ENCODE results near the gene NUDT17.
"Not testable (repeated sequence)": the region's sequence is repeated elsewhere in the genome, so short reads cannot be mapped to it uniquely, and the experiment has no call there.

DNA sequence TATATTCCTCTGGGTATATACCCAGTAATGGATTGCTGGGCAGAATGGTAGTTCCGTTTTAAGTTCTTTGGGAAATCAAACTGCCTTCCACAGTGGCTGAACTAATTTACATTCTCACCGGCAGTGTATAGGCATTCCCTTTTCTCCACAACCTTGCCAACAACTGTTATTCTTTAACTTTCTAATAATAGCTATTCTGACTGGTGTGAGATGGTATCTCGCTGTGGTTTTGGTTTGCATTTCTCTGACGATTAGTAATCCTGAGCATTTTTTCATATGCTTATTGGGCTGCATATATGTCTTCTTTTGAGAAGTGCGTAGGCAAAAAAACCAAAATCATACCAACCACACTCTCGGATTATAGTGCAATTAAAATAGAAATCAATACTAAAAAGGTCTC, 27.3 kb upstream of the NUDT17 start:
- TF ChIP-seq, protein P1, sequence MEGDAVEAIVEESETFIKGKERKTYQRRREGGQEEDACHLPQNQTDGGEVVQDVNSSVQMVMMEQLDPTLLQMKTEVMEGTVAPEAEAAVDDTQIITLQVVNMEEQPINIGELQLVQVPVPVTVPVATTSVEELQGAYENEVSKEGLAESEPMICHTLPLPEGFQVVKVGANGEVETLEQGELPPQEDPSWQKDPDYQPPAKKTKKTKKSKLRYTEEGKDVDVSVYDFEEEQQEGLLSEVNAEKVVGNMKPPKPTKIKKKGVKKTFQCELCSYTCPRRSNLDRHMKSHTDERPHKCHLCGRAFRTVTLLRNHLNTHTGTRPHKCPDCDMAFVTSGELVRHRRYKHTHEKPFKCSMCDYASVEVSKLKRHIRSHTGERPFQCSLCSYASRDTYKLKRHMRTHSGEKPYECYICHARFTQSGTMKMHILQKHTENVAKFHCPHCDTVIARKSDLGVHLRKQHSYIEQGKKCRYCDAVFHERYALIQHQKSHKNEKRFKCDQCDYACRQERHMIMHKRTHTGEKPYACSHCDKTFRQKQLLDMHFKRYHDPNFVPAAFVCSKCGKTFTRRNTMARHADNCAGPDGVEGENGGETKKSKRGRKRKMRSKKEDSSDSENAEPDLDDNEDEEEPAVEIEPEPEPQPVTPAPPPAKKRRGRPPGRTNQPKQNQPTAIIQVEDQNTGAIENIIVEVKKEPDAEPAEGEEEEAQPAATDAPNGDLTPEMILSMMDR (conservative IDR thresholded peaks at IDR 0.05 in 1 of 2, IDR thresholded peaks at IDR 0.05 in 1 of 2; ENCODE audit: extremely low read depth in 1 of 2, insufficient read depth in 1 of 2, low read depth in 1 of 2, low read length in 2 of 2), result not testable (repeated sequence)
- not testable (repeated sequence) for TF ChIP-seq EZH2 (IDR thresholded peaks at IDR 0.05; ENCODE audit: borderline replicate concordance, low read length)

All from mammary epithelial cell (primary cell).